ENCODE results near the gene KIF1A.

KIF1A gene

GRCh38 chr2:240819126-240819857, 727 bp downstream of the KIF1A start:
- DNase-seq = no peak

- no peak for DNase-seq
Measured at GRCh38 chr2:240818293-240819125, 1.5 kb downstream of the KIF1A start.

DNA sequence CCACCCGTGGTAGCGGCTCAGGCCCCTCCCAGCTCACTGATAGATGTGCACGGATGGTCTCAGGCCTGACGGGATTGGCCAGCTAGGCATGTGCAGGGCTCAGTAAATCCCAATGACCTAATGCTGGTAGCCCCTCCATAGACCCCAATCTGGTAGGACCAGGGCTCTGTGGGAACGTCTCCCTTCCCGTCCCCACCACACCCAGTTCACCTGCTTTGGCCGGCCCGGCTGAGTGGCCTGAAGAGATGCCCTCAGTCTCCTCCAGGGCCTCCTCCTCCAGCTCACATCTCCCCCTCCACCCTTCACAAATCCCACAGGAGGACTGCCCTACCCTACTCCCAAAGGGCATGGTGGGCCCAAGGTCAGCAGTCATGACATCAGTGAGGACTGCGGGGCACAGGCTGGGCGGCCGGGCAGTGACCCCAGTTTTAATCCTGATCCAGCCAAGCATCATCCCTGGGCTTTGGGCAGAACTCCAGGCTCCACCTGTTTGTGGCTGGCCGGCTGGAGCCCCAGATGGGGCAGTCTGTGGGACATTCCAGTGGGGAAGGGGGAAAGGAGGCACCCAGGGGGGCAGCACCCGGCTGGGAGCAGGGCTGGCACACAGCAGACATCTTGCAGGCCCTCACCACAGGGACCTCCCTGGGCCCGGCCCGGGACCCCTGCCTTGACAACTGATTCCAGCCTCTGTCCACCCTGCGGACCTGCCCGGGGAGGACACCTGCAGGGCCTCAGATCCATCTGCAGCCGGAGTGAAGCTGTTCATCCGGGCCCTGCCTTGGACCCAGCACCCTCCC, 2.3 kb downstream of the KIF1A start:
- DNase-seq = no peak

DNA sequence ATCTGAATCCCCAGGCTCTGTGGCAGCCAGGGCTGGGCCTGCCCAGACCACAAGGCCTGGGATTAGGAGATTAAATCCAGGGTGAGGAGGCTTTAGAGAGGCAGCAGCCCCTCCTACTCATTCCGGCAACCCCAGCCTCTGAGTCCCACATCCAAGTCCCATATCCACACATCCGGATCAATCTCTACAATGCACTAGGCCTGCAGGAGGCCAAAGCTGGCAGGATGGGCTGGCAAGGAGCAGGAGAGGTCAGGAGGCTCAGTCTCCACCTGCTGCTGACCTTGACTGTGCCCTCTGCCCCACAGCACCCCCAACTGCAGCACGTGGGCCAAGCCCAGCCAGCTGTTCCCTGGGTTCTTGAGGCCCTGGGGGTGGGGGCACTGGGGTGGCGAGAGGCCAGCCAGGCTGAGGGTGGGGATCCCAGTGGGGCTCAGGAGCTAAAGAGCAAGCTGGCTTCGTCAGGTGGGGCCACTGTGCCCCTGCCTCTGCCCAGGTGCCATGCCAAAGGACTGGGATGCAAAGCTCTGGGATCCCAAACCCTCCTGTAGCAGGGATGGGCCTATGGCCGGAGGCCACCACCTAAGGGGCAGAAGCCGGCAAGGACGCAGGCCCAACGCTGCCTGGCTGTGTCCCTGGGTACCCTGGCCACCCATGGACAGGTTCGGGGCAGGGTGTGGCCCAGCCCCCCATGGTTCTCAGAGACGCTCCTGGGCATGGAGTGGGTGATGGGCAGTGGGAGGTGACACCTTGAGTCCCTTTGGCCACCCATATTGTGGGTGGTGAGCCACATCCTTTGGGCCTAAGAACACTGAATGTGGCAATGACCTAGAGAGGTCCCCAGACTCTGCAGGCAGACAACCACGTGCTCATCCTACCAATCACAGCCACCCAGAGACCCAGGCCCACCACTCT, 3.2 kb downstream of the KIF1A start:
- no peak for DNase-seq

DNA sequence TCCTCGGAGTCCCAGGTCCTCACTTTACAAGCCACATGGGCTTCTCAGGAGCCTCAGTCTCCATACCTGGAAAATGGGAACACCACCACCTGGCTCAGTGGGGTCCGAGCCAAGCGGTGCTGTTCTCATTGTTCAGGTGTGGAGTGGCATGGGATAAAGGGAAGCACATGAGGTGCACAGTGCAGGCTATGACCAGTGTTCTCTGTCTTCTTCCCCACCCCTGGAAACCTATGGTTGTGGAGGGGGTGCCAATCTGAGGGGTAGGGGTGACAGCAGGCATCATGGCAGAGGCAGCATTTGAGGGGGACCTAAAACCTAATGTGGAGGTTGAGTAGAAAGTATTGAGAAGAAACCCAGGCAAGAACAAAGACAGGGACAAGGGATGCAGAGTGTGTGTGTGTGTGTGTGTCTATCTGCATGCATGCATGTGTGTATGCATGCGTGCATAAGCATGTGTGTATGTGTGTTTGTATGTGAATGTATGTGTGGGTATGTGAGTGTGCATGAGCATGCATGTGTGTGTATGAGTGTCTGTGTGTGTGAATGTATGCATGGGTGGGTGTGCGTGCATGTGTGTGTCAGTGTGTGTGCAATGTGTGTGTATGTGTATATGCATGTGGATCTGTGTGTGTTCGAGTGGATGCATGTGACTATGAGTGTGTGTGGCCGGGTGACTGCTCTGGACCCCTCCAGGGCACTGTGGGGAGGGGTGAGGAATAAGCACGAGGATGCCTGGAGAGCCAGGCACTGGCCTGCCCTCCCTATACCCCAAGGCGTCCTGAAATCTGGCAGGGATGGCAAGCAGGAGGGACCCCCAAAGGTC, 4.0 kb downstream of the KIF1A start:
- DNase-seq = no peak

GRCh38 chr2:240814946-240815760, 4.9 kb downstream of the KIF1A start:
- DNase-seq = no peak

DNA sequence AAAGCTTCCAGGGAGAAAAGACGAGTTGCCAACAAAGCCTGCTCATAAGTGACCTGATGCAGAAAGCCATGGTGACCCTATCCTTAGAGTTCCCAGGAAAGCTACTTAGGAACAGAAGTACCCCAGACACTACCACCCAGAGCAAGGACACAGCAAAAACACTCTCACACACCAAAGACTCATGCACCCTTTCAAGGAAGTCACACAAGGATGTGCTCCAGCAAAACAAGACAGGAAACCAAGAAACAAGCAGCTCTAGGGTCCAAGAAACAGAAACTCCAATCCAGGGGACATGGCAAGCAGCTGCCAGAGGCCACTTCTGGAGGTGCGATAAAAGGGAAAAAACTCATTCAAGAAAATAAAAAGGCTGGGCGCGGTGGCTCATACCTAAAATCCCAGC, 5.7 kb downstream of the KIF1A start:
- DNase-seq = no peak

- DNase-seq = no peak
Measured at GRCh38 chr2:240813231-240813921, 6.6 kb downstream of the KIF1A start.

DNA sequence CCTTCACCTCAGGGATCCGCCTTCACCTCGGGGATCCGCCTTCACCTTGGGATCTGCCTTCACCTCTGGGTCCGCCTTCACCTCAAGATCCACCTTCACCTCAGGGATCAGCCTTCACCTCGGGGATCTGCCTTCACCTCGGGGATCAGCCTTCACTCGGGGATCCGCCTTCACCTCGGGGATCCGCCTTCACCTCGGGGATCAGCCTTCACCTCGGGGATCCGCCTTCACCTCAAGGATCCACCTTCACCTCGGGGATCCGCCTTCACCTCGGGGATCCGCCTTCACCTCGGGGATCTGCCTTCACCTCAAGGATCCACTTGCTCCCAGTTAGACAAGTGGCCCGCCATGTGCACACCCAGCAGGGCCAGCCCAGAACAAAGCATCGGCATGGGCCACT, 7.3 kb downstream of the KIF1A start:
- no peak for DNase-seq

GRCh38 chr2:240812301-240812680, 7.7 kb downstream of the KIF1A start:
- DNase-seq = no peak

GRCh38 chr2:240811346-240812300, 8.4 kb downstream of the KIF1A start:
- DNase-seq = no peak

DNA sequence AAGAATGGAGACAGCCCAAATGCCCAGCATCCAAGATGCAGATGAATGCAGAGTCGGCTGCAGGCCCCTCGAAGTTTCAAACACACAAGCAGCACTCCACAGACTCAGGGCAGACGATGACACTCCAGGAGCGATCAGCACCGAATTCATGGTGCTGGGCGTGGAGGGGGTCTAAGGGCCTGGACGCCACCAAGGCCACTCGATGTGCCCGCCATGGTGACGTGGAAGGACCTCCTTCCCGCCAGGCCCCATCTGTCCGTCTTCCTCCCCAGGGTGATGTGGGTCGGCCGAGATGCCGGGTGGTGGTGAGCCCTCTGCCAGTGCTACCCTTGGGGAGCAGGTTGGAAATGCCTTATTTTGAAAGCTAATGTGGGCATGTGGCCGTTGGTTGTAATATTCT, 9.4 kb downstream of the KIF1A start:
- no peak for DNase-seq

DNA sequence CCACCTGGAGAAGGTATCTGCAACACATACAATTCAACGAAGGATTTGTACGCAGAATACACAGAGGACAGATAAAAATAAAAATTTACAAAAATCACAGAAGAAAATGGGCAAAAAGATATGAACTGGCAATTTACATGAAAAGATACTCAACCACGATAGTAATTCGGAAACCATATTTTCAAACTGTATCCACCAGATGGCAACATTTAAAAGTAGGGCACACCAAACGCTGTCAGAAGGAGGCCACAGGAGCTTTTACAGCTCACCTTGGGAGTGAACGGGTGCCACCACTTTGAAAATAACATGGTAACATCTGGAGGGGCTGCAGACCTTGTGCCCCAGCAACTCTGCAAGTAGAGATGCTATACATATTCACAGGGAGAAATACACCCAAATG, 9.8 kb downstream of the KIF1A start:
- no peak for DNase-seq

GRCh38 chr2:240809276-240809675, 10.7 kb downstream of the KIF1A start:
- DNase-seq = no peak

DNA sequence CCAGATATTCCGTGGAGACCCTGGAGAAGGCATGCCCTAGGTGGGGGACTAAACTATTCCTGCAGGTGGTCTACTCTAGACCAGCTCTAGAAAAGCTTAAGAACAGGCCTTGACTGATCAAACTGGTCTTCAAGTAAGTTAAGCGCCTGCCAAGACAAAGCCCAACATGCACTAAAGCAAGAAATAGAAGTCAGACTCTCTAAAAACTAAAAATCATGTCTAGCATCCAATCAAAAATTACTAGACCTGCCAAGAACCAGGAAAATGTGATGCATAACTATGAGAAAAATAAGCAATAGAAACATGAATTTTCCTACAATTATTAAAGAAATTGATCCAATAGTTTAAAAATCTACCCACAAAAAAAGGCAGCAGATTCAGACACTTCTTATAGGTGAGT, 13.6 kb downstream of the KIF1A start:
- no peak for DNase-seq

DNA sequence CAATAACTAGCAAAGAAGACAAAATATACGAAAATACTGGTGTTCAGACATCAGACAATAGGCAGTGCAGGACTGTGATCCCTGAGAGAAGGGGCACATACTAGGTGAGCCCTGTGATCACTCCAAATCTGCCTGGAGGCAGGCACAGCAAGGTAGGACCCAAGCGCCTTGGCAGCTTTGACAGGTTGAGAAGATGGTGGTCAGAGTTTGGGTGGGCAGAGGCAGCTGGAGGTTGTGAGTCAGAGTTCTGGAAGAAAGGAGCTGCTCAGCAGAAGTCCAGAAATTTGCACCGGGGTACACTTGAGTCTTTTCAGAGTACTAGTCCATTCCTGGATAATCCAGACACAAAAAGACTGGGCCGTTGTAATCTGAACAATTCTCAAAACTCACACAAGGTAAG, 14.0 kb downstream of the KIF1A start:
- no peak for DNase-seq

- no peak for DNase-seq
Measured at GRCh38 chr2:240803191-240803590, 16.8 kb downstream of the KIF1A start.

- DNase-seq = no peak
Measured at GRCh38 chr2:240799033-240799820, 20.8 kb downstream of the KIF1A start.

All from activated CD4-positive, alpha-beta T cell treated with anti-CD3 and anti-CD28 coated beads for 4 hours (primary cell).